GM13976 (cell line): ENCODE data around the gene PEX5L.

ENCODE experiments used
- DNase-seq: peaks from one replicate; pipeline ENCODE4 v3.0.0; 2012; ENCODE audit warnings: low spot score
- CTCF ChIP-seq: IDR thresholded peaks from 2 replicates; pipeline ENCODE4 v1.5.1; 2012; ENCODE audit warnings: borderline replicate concordance, mild to moderate bottlenecking; ENCODE audit not compliant: insufficient read depth; ENCODE audit errors: extremely low read depth, missing control alignments, control extremely low read depth
- in situ Hi-C: fragments of 300-500 bp; cut with MboI; formaldehyde crosslinking; loops from one replicate; pipeline ENCODE4 v1.12.0; 2022; ENCODE audit warnings: low sequenced_read_pairs, mixed read lengths, inconsistent platforms; ENCODE audit not compliant: unreplicated experiment

Gene PEX5L

GRCh38 chr3:179907784-179908482, 128.8 kb downstream of the PEX5L start:
- in situ Hi-C loops: no loop called here
- TF ChIP-seq CTCF: no peak
- no peak for DNase-seq

GRCh38 chr3:179902061-179902460, 134.7 kb downstream of the PEX5L start:
- in situ Hi-C loops: no loop called here
- DNase-seq: no peak
- no peak for TF ChIP-seq CTCF

- in situ Hi-C loops: no loop called here
- DNase-seq: peak; percentile 43
- TF ChIP-seq CTCF: no peak
These were observed 138.7 kb downstream of the PEX5L start for GRCh38 chr3:179898024-179898423.

GRCh38 chr3:179897231-179897630, 139.5 kb downstream of the PEX5L start:
- in situ Hi-C loops: no loop called here
- no peak for DNase-seq
- TF ChIP-seq CTCF: no peak

GRCh38 chr3:179896507-179896906, 140.2 kb downstream of the PEX5L start:
- in situ Hi-C loops: no loop called here
- no peak for DNase-seq
- no peak for TF ChIP-seq CTCF

- in situ Hi-C loops: no loop called here
These were observed 141.4 kb downstream of the PEX5L start for GRCh38 chr3:179895330-179895729.

More at GRCh38 chr3:179895330-179895729, 141.4 kb downstream of the PEX5L start:
- no peak for TF ChIP-seq CTCF
- DNase-seq: no peak
